ENCODE results near the gene FHL2. TPM values are rescaled to one million over a fixed set of nuclear protein-coding genes. Genes with fewer than 3 reads are reported as not detected.

Gene FHL2
- total RNA-seq, 2 experiments from 2014 or later: 1.6 to 1.8 TPM

Other genes starting within 250 kb of the FHL2 start
- gene GPR45, start 157.3 kb downstream of the FHL2 start, total RNA-seq: not detected
- 10 to 100 TPM; 13.6 to 15.3 TPM for gene TGFBRAP1, start 69.3 kb downstream of the FHL2 start, total RNA-seq
- gene C2orf49, start 61.5 kb downstream of the FHL2 start, total RNA-seq: 10 to 100 TPM; 15.6 to 16.4 TPM

Measured in activated naive CD4-positive, alpha-beta T cell treated with anti-CD3 and anti-CD28 coated beads for 36 hours (primary cell).